ENCODE data around the gene TMEM141. TPM values are rescaled to one million over a fixed set of nuclear protein-coding genes. Genes with fewer than 3 reads are reported as not detected.

Gene TMEM141
- total RNA-seq, 1 donor from 2014 or later: 81.3 TPM

- no peak for DNase-seq (ENCODE audit: low spot score)
Measured at GRCh38 chr9:136814725-136815421, 23.7 kb downstream of the TMEM141 start.

GRCh38 chr9:136815422-136815782, 24.3 kb downstream of the TMEM141 start:
- no peak for DNase-seq (ENCODE audit: low spot score)

- DNase-seq (ENCODE audit: low spot score): no peak
Measured at GRCh38 chr9:136820971-136821825, 30.1 kb downstream of the TMEM141 start.

- no peak for DNase-seq (ENCODE audit: low spot score)
Measured at GRCh38 chr9:136821826-136822544, 30.8 kb downstream of the TMEM141 start.

GRCh38 chr9:136823136-136824046, 32.2 kb downstream of the TMEM141 start:
- DNase-seq (ENCODE audit: low spot score): no peak

GRCh38 chr9:136824496-136825225, 33.5 kb downstream of the TMEM141 start:
- no peak for DNase-seq (ENCODE audit: low spot score)

- DNase-seq (ENCODE audit: low spot score): no peak
Measured at GRCh38 chr9:136825295-136826187, 34.4 kb downstream of the TMEM141 start.

- DNase-seq (ENCODE audit: low spot score): no peak
Measured at GRCh38 chr9:136826188-136826541, 35.0 kb downstream of the TMEM141 start.

GRCh38 chr9:136826703-136827582, 35.8 kb downstream of the TMEM141 start:
- DNase-seq (ENCODE audit: low spot score): no peak

- DNase-seq (ENCODE audit: low spot score): no peak
Measured at GRCh38 chr9:136827794-136828473, 36.8 kb downstream of the TMEM141 start.

- DNase-seq (ENCODE audit: low spot score): no peak
Measured at GRCh38 chr9:136828474-136829140, 37.5 kb downstream of the TMEM141 start.

- DNase-seq (ENCODE audit: low spot score): no peak
Measured at GRCh38 chr9:136829412-136829811, 38.3 kb downstream of the TMEM141 start.

- no peak for DNase-seq (ENCODE audit: low spot score)
Measured at GRCh38 chr9:136829981-136830885, 39.1 kb downstream of the TMEM141 start.

- no peak for DNase-seq (ENCODE audit: low spot score)
Measured at GRCh38 chr9:136831002-136831719, 40.0 kb downstream of the TMEM141 start.

GRCh38 chr9:136831720-136832104, 40.6 kb downstream of the TMEM141 start:
- no peak for DNase-seq (ENCODE audit: low spot score)

- DNase-seq (ENCODE audit: low spot score): no peak
Measured at GRCh38 chr9:136832581-136832980, 41.4 kb downstream of the TMEM141 start.

Data from mucosa of gallbladder (tissue), 1 donor.